SKM-1 treated with dmso at 0.1 percent for 144 hours (cell line): ENCODE data around the gene MYMK.

Experiments
- DNase-seq: peaks from one replicate; lab custom pipeline; 2025; ENCODE audit not compliant: unreplicated experiment; lab: John Stamatoyannopoulos, UW

Gene MYMK

DNA sequence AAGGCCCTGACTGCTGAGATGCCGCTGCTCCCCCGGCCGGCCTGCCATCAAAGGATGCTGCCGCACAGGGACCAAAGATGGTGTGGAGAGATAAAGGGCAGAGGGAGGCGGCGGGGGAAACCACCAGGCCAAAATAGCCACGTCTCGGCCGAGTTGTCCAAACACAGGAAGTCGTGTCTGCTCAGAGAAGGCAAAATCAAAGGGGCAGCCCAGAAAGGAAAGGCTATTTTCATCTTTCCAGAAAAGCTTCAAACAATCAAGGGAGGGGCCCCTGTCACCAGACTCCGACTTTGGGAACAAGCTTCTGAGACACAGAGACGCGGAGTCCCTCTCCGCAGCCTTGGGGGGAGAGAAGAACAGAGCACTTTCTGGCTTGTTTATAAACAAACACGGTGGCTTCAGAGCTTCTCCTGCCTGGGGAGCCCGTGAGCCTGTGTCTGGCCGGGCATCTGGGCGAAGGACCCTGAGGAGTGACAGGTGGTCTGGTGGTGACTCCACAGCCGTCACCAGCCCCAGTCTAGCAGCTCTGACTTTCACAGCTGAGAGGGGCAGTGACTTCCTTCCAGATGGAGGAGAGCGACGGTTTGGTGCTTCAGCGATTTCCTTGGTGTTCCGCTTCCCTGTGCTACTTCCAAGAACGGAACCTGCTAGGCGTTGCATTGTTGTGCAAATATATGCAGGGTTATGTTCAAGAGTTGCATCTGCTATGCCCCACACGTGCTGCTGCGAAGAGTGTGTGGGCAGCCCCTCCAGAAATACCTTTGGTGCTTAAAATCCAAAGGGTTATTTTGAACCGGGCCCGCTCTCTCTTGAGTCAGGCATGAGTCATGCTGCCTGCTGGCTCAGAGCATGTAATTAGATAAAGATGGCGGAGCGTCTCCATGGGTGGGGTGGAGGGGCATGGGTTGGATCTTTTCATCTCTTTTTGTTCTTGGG, 33.7 kb upstream of the MYMK start:
- no peak for DNase-seq

DNA sequence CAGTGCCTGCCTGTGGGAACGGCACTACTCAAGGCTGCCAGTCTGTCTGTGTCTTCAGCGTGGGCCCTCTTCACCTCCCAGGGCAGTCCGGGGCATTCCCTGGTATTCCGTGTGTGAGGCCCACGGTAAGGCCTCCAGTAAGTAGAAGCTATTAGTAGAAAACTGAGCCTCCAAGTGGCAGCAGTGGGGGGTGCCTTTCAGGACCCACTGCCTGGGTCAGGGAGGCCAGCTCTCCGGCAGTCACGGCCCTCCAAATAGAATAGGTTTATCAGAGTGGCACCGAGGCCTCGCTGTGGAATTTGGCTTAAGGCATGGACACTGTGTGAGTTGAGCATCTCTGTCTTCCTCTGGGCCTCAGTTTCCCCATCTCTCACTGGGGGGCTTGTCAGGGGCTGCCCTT, 32.8 kb upstream of the MYMK start:
- DNase-seq: no peak

DNA sequence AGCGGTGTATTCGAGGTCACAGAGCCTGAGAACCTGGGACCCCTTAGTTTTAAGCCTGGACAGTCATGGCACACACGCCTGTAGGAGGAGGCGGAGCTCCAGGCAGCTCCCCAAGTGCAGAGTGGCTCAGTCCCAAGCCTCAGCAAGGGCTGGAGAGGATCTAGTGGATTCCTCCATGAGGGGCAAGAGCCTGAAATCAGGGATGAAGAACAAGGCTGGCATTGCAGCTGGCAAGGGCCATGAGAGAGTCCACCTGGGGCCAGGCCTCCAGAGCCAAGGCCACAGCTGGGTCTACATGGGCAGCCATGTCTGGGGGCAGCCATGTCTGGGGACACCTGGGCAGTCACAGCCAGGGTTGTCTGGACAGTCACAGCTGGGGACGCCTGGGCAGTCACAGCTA, 31.6 kb upstream of the MYMK start:
- DNase-seq: no peak

DNA sequence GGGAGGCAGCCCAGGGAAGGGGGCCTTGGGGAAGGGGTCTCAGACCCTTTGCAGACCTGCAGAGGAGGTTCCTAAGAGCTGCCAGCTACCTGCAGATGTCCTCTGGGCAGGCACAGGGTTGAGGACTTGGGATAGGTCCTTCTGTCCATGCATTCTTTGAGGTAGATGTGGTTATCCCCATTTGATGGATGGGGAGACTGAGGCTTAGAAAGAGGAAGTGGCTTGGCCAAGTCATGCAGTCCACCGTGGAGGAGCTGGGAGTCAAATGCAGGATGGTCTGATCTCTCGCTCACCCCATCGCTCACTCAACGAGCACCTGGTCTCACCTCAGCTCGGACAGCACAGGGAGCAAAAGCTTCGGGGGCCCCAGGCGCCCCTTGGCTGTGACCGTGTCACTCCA, 30.0 kb upstream of the MYMK start:
- DNase-seq: no peak

DNA sequence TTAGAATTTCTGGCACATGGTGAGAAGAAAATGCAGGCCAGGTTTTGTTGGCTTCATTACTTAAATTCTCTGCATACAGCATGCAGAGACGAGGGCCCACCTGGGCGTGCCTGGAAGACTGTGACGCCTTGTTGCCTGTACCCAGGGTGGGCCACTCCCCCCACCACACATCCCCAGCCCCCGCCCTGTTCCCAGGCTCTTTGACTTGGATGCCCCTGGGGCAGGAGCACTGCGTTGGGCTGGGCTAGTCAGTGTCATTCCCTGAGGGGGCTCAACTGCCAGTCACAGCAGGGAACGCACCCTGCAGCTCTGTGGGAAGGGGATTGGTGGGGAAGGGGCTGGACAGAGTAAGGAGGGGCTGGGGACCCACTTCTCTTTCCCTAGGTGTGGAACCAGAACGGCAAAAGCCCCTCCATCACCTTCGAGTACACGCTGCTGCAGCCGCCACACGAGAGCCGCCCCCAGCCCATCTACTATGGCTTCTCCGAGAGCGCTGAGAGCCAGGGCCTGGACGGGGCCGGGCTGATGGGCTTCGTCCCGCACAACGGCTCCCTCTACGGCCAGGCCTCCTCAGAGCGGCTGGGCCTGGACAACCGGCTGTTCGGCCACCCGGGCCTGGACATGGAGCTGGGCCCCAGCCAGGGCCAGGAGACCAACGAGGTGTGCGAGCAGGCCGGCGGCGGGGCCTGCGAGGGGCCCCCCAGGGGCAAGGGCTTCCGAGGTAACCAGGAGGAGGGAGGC, 29.4 kb upstream of the MYMK start:
- DNase-seq: no peak

DNA sequence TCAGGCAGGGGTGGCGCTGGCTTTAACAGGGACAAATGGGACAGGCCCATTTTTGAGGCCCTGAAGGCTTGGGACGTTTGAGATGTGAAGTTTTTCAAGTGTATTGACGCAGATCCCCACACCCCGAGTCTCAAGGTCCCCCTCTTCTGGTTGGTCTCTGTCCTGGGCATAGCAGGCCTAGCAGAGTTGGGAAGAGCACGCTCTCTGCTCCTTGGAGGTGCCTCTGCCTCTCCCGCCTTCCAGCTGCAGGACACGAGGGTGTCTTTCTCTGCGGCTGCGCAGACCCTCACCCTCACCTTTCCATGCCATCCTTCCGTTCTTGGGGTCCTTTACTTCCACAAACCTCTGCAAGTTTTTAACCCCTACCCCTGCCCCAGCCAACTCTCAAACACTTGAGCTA, 28.4 kb upstream of the MYMK start:
- DNase-seq: no peak

DNA sequence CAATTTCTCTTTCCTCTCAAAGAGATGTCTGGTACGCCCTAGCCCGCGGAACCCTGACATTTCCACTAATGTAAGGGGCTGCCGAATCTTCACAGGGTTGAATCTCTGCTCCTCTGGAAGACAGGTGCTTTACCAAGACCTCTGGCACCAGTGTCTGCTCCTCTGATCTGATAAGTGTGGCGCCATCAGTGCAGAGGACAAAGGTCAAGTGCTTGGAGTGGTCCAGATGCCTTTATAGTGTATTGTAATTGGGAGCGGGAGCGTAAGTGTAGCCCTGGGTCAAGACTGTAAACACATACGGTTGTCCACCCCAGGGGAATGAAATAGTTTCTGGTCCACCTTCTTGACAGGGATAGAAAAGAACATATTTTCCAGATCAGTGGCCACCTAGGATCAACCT, 27.5 kb upstream of the MYMK start:
- no peak for DNase-seq

DNA sequence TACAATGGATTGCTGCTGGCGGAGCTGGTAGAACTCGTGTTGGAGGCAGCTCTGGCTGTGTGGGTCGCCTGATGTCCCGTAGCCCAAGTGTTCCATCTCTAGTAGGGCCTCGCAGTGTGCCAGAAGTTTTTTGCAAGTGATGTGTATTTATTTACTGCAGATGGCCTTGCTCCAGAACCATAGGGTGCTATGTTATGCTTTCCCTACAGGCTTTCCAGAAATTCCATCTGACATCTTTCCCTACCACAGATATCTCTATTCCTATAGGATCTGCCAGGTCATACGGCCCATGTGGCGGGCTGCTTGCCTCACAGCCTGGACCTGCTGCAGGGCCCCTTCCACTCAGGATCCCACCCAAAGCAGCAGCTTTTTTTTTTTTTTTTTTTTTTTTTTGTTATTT, 26.7 kb upstream of the MYMK start:
- DNase-seq: no peak

DNA sequence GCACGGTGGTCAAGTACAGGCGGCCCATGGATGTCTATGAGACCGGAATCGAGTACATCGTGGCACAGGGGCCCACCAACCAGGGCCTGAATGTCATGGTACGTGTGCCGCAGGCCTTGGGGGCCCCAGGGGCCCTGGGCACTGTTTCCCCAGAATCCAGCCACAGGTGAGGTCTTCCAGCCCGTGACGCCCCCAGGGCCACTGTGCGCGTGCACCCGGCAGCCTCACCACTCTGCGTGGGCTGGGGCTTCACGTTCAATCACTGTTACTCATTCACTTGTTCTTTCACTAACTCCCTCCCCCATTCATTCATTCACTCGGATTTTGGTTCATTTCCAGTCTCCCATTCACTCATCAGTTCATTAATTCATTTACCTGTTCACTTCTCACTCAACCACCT, 22.4 kb upstream of the MYMK start:
- no peak for DNase-seq

DNA sequence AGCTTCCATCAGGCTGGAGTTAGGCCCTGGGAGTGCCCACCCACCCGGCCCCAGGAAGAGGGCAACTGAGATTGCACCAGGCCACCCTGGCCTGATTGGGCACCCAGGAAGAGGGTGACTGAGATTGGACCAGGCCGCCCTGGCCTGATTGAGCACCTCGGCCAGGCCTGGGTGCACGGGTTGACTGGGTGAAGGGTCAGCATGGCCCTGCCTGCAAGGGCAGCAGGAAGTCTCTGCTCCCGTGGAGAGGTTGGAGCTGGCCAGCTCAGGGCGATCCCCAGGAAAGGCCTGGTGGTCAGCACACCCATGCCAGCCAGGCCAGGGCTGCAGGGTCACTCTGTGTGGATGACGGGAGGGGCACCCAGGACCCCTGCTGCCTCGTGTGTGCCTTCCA, 21.5 kb upstream of the MYMK start:
- no peak for DNase-seq

DNA sequence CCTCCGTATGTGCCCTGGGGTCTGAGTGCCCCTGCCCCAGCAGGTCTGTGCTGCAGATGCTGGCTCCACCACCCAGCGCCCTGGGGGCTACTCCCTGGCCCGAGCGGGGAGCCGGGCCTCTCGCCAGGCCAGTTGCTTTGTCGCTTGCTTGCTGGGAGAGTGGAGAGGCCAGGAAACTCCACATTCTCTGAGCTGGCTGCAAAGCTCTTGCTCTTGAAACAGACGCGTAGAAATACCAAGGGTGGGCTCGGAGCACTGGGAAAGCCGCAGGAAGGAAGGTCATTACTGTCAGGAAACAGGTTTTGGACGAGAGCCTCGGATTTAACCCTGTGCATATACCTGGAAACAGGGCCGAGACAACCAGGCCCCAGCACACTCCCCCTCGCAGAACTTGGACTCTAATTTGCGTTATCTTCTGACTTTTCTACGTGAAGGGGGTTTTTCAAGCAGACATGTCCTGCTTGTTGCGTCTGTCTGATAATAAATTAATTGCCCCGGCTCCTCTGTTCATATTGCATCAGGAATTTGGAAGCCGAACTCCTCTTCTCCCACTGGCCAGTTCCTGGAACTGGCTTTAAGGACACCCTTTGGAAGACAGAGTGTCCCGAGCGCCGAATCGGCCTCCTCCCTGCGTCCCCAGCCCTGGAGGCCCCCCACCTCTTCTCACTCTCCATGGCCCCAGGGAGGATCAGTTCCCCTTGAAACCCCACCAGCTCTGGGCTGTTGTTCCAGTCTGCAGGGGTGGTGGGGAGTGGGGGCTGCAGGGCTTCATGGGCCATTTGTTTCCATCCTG, 20.9 kb upstream of the MYMK start:
- DNase-seq: no peak

DNA sequence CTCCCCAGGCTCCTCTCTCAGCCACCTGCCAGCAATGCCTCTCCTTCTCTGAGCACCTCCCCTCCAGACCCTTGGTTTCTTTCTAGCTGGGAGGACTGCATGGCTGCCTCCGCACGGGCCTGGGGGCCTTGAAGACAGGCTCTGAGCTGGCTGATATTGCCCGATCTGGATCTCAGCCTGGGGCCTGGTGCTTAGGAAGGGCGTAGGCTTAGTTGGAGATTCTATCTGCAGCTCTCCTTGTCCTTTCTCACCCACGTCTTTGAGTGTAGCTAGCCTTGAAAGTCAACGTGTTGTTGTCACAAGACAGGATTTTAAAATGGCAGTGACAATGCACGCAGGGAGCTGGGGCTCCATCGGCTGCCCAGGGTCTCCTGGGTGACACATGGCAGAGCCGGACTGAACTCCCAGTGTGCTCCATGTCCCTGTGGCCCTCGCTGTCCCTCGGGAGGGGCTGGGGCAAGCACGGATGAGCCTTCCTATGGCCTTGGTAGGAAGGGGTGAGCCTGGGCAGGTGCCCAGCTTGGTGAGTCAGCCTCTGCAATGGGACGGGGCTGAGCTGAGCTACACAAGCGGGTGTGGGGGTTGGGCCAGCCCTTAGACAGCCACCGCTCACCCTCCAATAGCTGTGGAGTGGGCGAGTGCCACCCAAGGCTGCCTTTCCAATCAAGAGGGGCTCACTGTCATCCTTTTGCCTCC, 19.2 kb upstream of the MYMK start:
- DNase-seq: no peak

DNA sequence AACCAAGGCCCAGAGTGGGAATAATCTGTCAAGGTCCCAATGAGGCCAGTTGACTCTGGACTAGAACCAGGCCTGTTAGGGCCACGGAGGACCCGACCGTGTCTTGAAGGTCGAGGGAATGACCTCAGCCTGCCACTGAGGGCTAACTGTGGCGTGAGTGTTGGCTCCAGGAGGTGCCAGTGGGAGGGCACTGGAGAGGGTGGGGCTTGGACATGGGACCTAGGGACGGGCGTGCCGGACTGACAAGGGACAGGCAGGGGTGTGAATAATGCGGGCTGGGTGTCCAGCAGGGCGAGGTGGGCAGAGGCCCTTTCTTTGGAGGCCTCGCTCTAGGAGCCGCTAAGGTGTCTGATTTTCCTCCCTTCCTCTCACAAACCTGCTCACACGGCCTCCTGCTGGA, 17.2 kb upstream of the MYMK start:
- DNase-seq: no peak

DNA sequence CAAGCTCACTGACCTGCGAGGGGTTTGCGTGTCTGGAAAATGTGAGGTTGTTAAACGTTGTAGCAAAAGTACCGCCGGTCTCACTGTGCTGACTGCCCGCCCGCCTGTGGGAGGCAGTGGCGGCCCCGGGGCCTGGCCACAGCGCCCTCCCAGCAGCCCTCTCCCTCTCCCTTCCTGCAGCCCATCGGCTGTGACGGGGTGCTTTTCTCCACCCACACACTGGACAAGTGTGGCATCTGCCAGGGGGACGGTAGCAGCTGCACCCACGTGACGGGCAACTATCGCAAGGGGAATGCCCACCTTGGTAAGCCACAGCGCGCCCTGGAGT, 15.9 kb upstream of the MYMK start:
- DNase-seq: no peak

DNA sequence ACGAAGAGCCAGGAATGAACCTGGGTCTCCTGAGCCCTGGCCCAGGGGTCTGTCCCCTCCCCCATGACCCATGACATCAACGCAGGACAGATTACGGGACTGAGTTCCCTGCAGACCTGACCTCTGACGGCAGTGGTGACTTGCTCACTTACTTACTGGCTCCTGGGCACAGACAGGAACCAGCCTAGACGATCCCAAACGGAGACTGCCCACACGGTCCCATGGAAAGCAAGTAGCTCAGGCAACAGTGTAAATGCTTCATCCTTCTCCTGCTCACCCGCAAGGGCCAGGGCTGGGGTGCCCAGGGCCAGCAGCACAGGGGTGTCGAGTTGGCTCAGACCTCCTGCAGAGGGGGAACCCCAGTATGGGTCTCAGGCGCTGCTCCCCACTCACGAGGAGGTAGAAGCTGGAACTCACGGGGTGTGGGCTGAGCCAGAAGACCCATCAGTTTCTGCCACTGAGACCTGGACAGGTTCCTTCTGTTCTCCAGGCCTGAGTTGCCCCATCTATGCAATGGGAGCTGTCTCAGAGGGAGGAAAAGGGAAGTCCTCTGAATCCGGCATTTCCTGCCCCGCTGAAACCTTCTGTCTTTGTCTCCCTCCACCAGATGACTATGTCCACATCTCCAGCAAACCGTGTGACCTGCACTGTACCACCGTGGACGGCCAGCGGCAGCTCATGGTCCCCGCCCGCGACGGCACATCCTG, 15.4 kb upstream of the MYMK start:
- peak; percentile 70 for DNase-seq

DNA sequence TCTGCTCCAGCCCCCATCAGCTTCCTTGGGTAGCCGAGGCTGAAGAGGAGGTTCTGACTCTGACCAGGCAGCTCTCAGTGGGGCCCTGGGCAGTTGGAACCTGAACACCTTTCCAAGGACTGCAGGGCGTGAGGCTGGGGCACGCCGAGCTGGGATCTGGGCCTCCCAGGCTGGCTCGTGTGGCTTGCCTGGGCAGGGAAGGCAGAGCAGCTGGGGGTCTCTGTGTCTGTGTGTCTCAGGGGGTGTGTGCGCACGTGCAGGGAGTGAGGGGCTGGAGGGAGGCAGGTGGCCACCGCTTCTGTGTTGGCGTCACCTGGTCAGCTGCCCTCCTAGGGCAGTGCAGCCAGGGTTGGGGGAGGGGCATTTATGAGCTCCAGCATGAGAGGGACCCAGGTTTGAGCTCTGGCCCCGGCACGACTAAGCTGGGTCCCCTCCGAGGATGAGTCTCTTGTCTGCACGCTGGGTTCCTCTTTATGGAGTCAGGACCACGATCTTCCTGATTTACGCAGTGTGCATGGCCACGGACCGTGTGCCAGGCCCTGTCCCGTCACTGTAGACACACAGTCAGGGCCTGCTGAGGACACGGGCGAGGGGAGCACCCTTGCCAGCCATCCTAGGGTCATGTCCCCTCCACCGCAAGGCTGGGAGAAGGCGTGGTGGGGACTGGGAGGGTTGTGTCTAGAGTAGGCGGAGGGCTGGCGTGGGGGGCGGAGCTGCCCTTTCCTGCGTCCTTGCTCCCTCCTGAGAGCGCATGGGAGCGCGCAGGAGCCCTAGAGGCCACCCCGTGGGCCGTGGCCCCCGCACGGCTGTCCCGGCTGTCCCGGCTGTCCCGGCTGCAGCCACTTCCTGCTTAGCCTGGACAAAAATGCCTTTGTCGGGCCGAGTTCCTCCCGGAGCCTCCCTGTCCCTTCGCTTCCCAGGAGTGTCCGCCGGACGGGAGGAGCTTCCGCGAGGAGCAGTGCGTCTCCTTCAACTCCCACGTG, 14.4 kb upstream of the MYMK start:
- DNase-seq: no peak

DNA sequence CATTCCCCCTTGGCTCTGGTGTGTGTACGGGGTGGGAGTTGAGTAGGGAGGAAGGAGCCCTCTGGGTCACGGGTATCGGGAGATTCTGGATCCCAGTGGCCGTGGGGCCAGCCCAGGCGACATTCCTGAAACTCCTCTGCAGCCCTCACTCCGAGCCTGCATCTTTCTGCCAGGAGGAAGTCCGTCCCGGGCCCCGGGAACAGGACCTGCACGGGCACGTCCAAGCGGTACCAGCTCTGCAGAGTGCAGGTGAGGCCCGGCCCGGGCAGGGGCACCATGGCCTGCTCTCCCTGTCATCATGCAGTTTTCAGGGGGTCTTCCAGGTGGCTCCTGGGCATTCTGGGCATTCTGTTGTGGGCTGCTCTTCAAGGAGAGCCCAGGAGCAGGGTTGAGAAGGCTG, 13.4 kb upstream of the MYMK start:
- DNase-seq: no peak

DNA sequence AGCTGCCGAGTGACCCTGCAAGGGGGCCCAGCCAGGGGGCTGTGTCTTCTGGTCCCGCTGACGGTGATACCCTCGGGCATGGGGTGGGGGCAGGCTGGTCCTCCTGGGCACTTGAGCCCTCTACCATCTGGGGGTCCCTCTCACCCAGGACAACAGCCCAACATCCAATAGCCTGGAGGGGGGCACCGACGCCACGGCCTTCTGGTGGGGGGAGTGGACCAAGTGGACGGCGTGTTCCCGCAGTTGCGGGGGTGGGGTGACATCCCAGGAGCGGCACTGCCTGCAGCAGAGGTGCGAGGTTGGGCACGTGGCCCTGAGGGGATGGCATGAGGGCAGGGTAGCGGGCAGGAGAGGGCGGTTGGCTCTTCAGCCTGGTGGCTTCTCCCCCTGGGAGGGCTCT, 12.5 kb upstream of the MYMK start:
- DNase-seq: no peak

DNA sequence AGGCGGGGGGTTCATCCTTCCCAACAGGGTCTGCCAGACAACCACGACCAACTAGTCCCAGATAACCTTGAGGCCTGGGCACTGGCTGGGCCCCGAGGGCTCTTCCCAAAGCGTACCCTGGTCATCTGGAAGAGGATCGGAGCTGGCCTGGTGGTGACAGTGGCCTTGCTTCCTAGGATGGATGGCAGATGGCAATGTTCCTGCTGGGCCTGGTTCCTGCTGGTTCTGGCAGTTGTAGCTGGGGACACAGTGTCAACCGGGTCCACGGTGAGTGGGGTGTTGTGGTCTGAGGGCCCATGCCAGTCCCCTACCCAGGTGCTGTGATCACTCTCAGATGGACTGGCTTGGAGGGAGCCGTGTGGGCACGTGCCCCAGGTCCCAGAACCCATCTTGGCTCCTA, 11.8 kb upstream of the MYMK start:
- no peak for DNase-seq
